Gastrocnemius medialis (tissue), 4 donors: ENCODE results near the gene DNAH6. TPM values are rescaled to one million over a fixed set of nuclear protein-coding genes. Genes with fewer than 3 reads are reported as not detected.

ENCODE experiments used
- ATAC-seq, 2 donors: fragments of 150-250 bp; one replicate each; pipeline ENCODE4 v1.9.1; 2016
- DNase-seq, 2 donors: peaks; one replicate each; pipeline ENCODE4 v3.0.0-alpha.2; 2019
- H3K27ac ChIP-seq, 4 donors: fragments of 200-600 bp; sonication (generic); 1 replicate in 1 of 4; 2 replicates in 3 of 4; pipeline ENCODE4 v1.5.1; 2016 to 2018; ENCODE audit warnings: mild to moderate bottlenecking in 2 of 4, moderate library complexity in 1 of 4
- H3K27me3 ChIP-seq, 3 donors: fragments of 200-600 bp; sonication (generic) in 2 of 3; 1 replicate in 1 of 3; 2 replicates in 2 of 3; pipeline versions ENCODE4 v1.5.1 to v1.6.0; 2016 to 2019; ENCODE audit warnings: mild to moderate bottlenecking in 1 of 3, moderate library complexity in 1 of 3
- H3K36me3 ChIP-seq, 2 donors: fragments of 200-600 bp; sonication (generic) in 1 of 2; one replicate each; pipeline ENCODE4 v1.5.1; 2017 to 2018
- H3K4me1 ChIP-seq, 2 donors: fragments of 200-600 bp; sonication (generic) in 1 of 2; one replicate each; pipeline ENCODE4 v1.5.1; 2016 to 2017; ENCODE audit warnings: mild to moderate bottlenecking in 2 of 2
- H3K4me3 ChIP-seq, 4 donors: fragments of 200-600 bp; sonication (generic) in 3 of 4; 1 replicate in 1 of 4; 2 replicates in 3 of 4; pipeline ENCODE4 v1.5.1; 2016 to 2019; ENCODE audit warnings: mild to moderate bottlenecking in 2 of 4
- H3K9me3 ChIP-seq, 3 donors: fragments of 200-600 bp; sonication (generic) in 2 of 3; 1 replicate in 1 of 3; 2 replicates in 2 of 3; pipeline ENCODE4 v1.5.1; 2016 to 2019
- CTCF ChIP-seq, 5 experiments: fragments of 450-650 bp in 3 of 5; fragments of 200-600 bp in 2 of 5; sonication (generic) in 2 of 5; IDR thresholded peaks in 4 of 5; conservative IDR thresholded peaks in 1 of 5; 1 replicate in 4 of 5; 2 replicates in 1 of 5; pipeline ENCODE4 v1.5.1; 2016 to 2019; ENCODE audit warnings: antibody characterized with exemption in 5 of 5, mild to moderate bottlenecking in 3 of 5, moderate library complexity in 3 of 5
- POLR2A ChIP-seq, 2 donors: fragments of 450-650 bp; IDR thresholded peaks; one replicate each; pipeline ENCODE4 v1.6.1; 2017; ENCODE audit warnings: antibody characterized with exemption in 2 of 2, mild to moderate bottlenecking in 2 of 2, moderate library complexity in 2 of 2
- in situ Hi-C, 4 donors: fragments of 200-750 bp; cut with MboI; loops; one replicate each; pipeline versions ENCODE4 v1.15.0 to v1.8.0; 2017; ENCODE audit warnings: low sequenced_read_pairs in 4 of 4
- intact Hi-C: fragments of 100-400 bp; cut with DNase I; formaldehyde crosslinking; loops from one replicate; pipeline ENCODE4 v1.15.1; 2023; ENCODE audit warnings: low total_unique reads
- total RNA-seq, 4 donors: library from RNA; depleted of rRNA; stranded (reverse); fragments of >200 nt; gene quantifications; one replicate each; pipeline versions ENCODE4 v1.1.0 to v1.2.3, GENCODE V29; 2016

The DNAH6 gene
- total RNA-seq, 4 donors from 2014 or later = not detected

GRCh38 chr2:84477886-84478285 lies 38.4 kb upstream of the DNAH6 start:
- no peak for DNase-seq
- no peaks in the 10 kb centered on the region for H3K27me3 ChIP-seq
- intact Hi-C loops = no loop called here
- H3K4me3 ChIP-seq = no peak overlapping the region
- H3K4me1 ChIP-seq = no peaks in the 10 kb centered on the region
- ATAC-seq = no peak
- no peak overlapping the region for H3K27ac ChIP-seq
- no peak for TF ChIP-seq CTCF (IDR thresholded peaks at IDR 0.05 in 4 of 5, conservative IDR thresholded peaks at IDR 0.05 in 1 of 5)
- TF ChIP-seq POLR2A (IDR thresholded peaks at IDR 0.05) = no peak
- H3K36me3 ChIP-seq = no peaks in the 10 kb centered on the region
- no peaks in the 10 kb centered on the region for H3K9me3 ChIP-seq
- in situ Hi-C loops = loop anchor here in 1 of 4 donors (25.0 kb wide), 1 partner anchor 809 kb away; no protein-coding TSS in a partner anchor

DNA sequence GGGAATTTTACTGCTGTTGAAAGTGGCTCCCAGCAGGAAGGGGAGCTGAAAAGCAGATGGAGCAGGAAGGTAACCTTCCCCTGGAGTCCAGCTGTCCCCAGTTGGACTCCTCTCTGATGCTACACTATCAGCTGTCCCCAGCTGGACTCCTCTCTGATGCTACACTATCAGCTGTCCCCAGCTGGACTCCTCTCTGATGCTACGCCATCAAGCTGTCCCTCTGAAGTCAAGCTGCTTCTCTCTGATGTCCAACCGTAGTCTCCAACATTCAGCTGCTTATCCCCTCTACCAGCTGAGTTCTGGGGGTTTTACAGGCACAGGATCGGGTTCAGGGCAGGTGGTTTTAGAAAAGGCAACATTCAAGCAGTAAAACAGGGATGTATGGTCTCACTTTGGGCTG lies 37.4 kb upstream of the DNAH6 start:
- Histone ChIP-seq H3K27me3 (no peaks in the 10 kb centered on the region), H3K4me1 (no peaks in the 10 kb centered on the region), H3K4me3 (no peak overlapping the region), H3K36me3 (no peaks in the 10 kb centered on the region), H3K27ac (no peak overlapping the region), H3K9me3 (no peaks in the 10 kb centered on the region)
- DNase-seq (no peak), ATAC-seq (no peak)
- no peak for TF ChIP-seq CTCF (IDR thresholded peaks at IDR 0.05 in 4 of 5, conservative IDR thresholded peaks at IDR 0.05 in 1 of 5)
- TF ChIP-seq POLR2A (IDR thresholded peaks at IDR 0.05) = no peak
- intact Hi-C loops (no loop called here), in situ Hi-C loops (loop anchor here in 1 of 4 donors (25.0 kb wide), 1 partner anchor 808 kb away; no protein-coding TSS in a partner anchor)

- intact Hi-C loops (no loop called here), in situ Hi-C loops (loop anchor here in 1 of 4 donors (25.0 kb wide), 1 partner anchor 806 kb away; no protein-coding TSS in a partner anchor)
- Histone ChIP-seq H3K36me3 (no peaks in the 10 kb centered on the region), H3K4me1 (no peaks in the 10 kb centered on the region), H3K27me3 (no peaks in the 10 kb centered on the region), H3K27ac (no peak overlapping the region), H3K9me3 (no peaks in the 10 kb centered on the region), H3K4me3 (no peak overlapping the region)
- DNase-seq (no peak), ATAC-seq (no peak)
- TF ChIP-seq CTCF (IDR thresholded peaks at IDR 0.05 in 4 of 5, conservative IDR thresholded peaks at IDR 0.05 in 1 of 5) = no peak
- TF ChIP-seq POLR2A (IDR thresholded peaks at IDR 0.05) = no peak
Observed at GRCh38 chr2:84481702-84482101, 34.6 kb upstream of the DNAH6 start.

DNA sequence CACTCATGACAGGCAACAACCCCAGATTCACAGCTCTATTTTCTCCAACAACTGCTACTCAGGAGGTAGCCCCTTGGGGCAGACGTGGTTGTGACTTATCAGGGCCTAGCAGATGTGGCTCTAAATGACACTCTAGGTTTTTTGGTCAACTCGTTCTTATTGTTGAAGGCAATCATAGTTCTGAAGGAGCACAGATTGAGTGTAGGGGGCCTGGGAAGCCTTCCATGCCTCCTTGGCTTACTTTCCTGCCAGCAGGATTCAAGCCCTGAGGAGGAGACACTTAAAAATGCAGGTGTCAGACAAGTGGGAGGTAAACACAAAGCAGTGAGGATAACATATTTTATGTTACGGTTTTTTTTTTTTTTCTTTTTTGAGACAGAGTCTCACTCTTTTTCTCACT lies 33.7 kb upstream of the DNAH6 start:
- Histone ChIP-seq H3K4me1 (no peaks in the 10 kb centered on the region), H3K4me3 (no peak overlapping the region), H3K36me3 (no peaks in the 10 kb centered on the region), H3K27me3 (no peaks in the 10 kb centered on the region), H3K9me3 (no peaks in the 10 kb centered on the region), H3K27ac (no peak overlapping the region)
- DNase-seq = no peak
- no peak for ATAC-seq
- in situ Hi-C loops (loop anchor here in 1 of 4 donors (25.0 kb wide), 1 partner anchor 805 kb away; no protein-coding TSS in a partner anchor), intact Hi-C loops (no loop called here)
- TF ChIP-seq POLR2A (IDR thresholded peaks at IDR 0.05) (no peak), CTCF (IDR thresholded peaks at IDR 0.05 in 4 of 5, conservative IDR thresholded peaks at IDR 0.05 in 1 of 5) (no peak)

GRCh38 chr2:84483320-84483719 lies 33.0 kb upstream of the DNAH6 start:
- no peaks in the 10 kb centered on the region for H3K4me1 ChIP-seq
- H3K27me3 ChIP-seq = no peaks in the 10 kb centered on the region
- DNase-seq (no peak), ATAC-seq (no peak)
- intact Hi-C loops = no loop called here
- no peaks in the 10 kb centered on the region for H3K36me3 ChIP-seq
- H3K27ac ChIP-seq = no peak overlapping the region
- in situ Hi-C loops = loop anchor here in 1 of 4 donors (25.0 kb wide), 1 partner anchor 804 kb away; no protein-coding TSS in a partner anchor
- no peak for TF ChIP-seq CTCF (IDR thresholded peaks at IDR 0.05 in 4 of 5, conservative IDR thresholded peaks at IDR 0.05 in 1 of 5)
- H3K4me3 ChIP-seq = no peak overlapping the region
- no peaks in the 10 kb centered on the region for H3K9me3 ChIP-seq
